K562 (cell line): ENCODE data around the gene PRF1. TPM values are rescaled to one million over a fixed set of nuclear protein-coding genes. Genes with fewer than 3 reads are reported as not detected.
A peak's percentile ranks its signal among the peaks of the same experiment; 100 is the strongest.
"Not testable (repeated sequence)": the region's sequence is repeated elsewhere in the genome, so short reads cannot be mapped to it uniquely, and the experiment has no call there.

ENCODE experiments used
- ATAC-seq: fragments of 200-7000 bp; cut with Tn5 transposase; 3 replicates; pipeline ENCODE4 v1.9.1; 2020; ENCODE audit warnings: moderate library complexity
- BruUV-seq: library from RNA; stranded (reverse); fragments of 400-500 nt; replicated peaks from 2 replicates; lab custom pipeline; 2021; lab: Mats Ljungman, UMichigan
- CTCF ChIA-PET: fragments of 300-600 bp; formaldehyde crosslinking; extraction: SDS; loops from one replicate; lab custom pipeline; 2021; ENCODE audit warnings: low intra/inter-chr PET ratio; lab: Yijun Ruan, JAX
- POLR2A ChIA-PET: fragments of 300-600, 350-650 bp; sonication (Branson Sonifier 250); formaldehyde crosslinking; extraction: SDS; loops from one replicate; lab custom pipeline; 2021; ENCODE audit warnings: antibody characterized with exemption, inconsistent platforms; lab: Yijun Ruan, JAX
- DNase-seq, 4 experiments: peaks; one replicate each; pipeline versions ENCODE4 v3.0.0 to v3.0.0-alpha.2; 2011 to 2018; ENCODE audit warnings: low spot score in 3 of 4, mixed read lengths in 3 of 4; ENCODE audit errors: extremely low read depth in 1 of 4
- FAIRE-seq: peaks from 2 replicates; lab custom pipeline; 2011; peaks lifted over from hg19 to GRCh38; lab: Jason Lieb, UNC
- H2AFZ ChIP-seq: 2 replicates; pipeline ENCODE4 v1.6.0; 2011; ENCODE audit warnings: low read depth, low read length, control low read depth, inconsistent platforms
- H3K27ac ChIP-seq: fragments of 200-600 bp; 3 replicates; pipeline ENCODE4 v1.8.0; 2011; ENCODE audit warnings: low read depth, mild to moderate bottlenecking, control low read depth, inconsistent platforms, low read length, moderate library complexity, mixed read lengths; ENCODE audit errors: extremely low read depth
- H3K27me3 ChIP-seq, 2 experiments: fragments of 300-600 bp in 1 of 2; 2 replicates in 1 of 2; 3 replicates in 1 of 2; pipeline versions ENCODE4 v1.6.0 to v1.8.0; 2011; ENCODE audit warnings: inconsistent platforms in 2 of 2, low read length in 2 of 2, mild to moderate bottlenecking in 1 of 2, mixed read lengths in 1 of 2, moderate library complexity in 1 of 2; ENCODE audit not compliant: control insufficient read depth in 2 of 2, insufficient read depth in 2 of 2
- H3K36me3 ChIP-seq: fragments of 300-600 bp; 3 replicates; pipeline ENCODE4 v1.8.0; 2011; ENCODE audit warnings: mild to moderate bottlenecking, low read length, inconsistent platforms; ENCODE audit not compliant: control insufficient read depth, insufficient read depth
- H3K4me1 ChIP-seq, 2 experiments: fragments of 200-600 bp in 1 of 2; replicated peaks in 1 of 2; 2 replicates in 1 of 2; 3 replicates in 1 of 2; pipeline versions ENCODE4 v1.5.1 to v1.8.0; 2011; ENCODE audit warnings: inconsistent platforms in 2 of 2, low read length in 2 of 2, mild to moderate bottlenecking in 1 of 2, mixed read lengths in 1 of 2, moderate library complexity in 1 of 2; ENCODE audit not compliant: control insufficient read depth in 2 of 2, insufficient read depth in 2 of 2
- H3K4me2 ChIP-seq: 2 replicates; pipeline ENCODE4 v1.6.1; 2011; ENCODE audit warnings: low read length, control low read depth, inconsistent platforms, mixed read lengths; ENCODE audit not compliant: insufficient read depth
- H3K4me3 ChIP-seq: fragments of 200-600 bp; sonication (generic), shearing (Covaris generic); 2 replicates; pipeline ENCODE4 v1.5.1; 2016; ENCODE audit warnings: control low read depth, inconsistent platforms
- H3K79me2 ChIP-seq: fragments of 200-600 bp; 3 replicates; pipeline ENCODE4 v1.8.0; 2011; ENCODE audit warnings: low read length, inconsistent platforms; ENCODE audit not compliant: control insufficient read depth, insufficient read depth
- H3K9ac ChIP-seq, 2 experiments: 2 replicates each; pipeline versions ENCODE4 v1.6.0 to v1.6.1; 2011; ENCODE audit warnings: low read depth in 2 of 2, low read length in 2 of 2, control low read depth in 1 of 2, inconsistent platforms in 1 of 2, mild to moderate bottlenecking in 1 of 2, mixed read lengths in 1 of 2; ENCODE audit not compliant: insufficient read depth in 1 of 2
- H3K9me1 ChIP-seq: one replicate; pipeline ENCODE4 v1.6.0; 2011; ENCODE audit warnings: inconsistent platforms, mild to moderate bottlenecking, low read length, moderate library complexity; ENCODE audit not compliant: control insufficient read depth, insufficient read depth
- H3K9me3 ChIP-seq: replicated peaks from 2 replicates; pipeline ENCODE4 v1.5.1; 2011; ENCODE audit warnings: low read depth, low read length, inconsistent platforms; ENCODE audit not compliant: control insufficient read depth, insufficient read depth
- H4K20me1 ChIP-seq: replicated peaks from 2 replicates; pipeline ENCODE4 v1.6.1; 2011; ENCODE audit warnings: low read length, inconsistent platforms, mixed read lengths; ENCODE audit not compliant: control insufficient read depth, insufficient read depth
- ARID1B ChIP-seq: fragments of 450-650 bp; IDR thresholded peaks from 2 replicates; pipeline ENCODE4 v1.6.1; 2016; ENCODE audit warnings: antibody characterized with exemption, mild to moderate bottlenecking, inconsistent platforms
- BCOR ChIP-seq: fragments of 450-650 bp; IDR thresholded peaks from 2 replicates; pipeline ENCODE4 v1.6.1; 2016
- CBFA2T2 ChIP-seq: fragments of 450-650 bp; conservative IDR thresholded peaks from 2 replicates; pipeline ENCODE4 v1.6.1; 2017; ENCODE audit warnings: mild to moderate bottlenecking
- CBFA2T3 ChIP-seq: fragments of 450-650 bp; IDR thresholded peaks from 2 replicates; pipeline ENCODE4 v1.6.1; 2017
- CHD2 ChIP-seq: IDR thresholded peaks from 2 replicates; pipeline ENCODE4 v1.6.1; 2011; ENCODE audit warnings: low read depth, low read length
- DNMT1 ChIP-seq: fragments of 450-650 bp; IDR thresholded peaks from 2 replicates; pipeline ENCODE4 v1.6.1; 2016; ENCODE audit warnings: antibody characterized with exemption, mild to moderate bottlenecking
- DPF2 ChIP-seq: fragments of 450-650 bp; IDR thresholded peaks from 2 replicates; pipeline ENCODE4 v1.6.1; 2016
- FOSL1 ChIP-seq: fragments of 200-800 bp; sonication (Bioruptor generic); conservative IDR thresholded peaks from 2 replicates; pipeline ENCODE4 v1.6.1; 2016; ENCODE audit warnings: missing genetic modification characterization, missing compliant biosample characterization
- HDAC8 ChIP-seq: fragments of 450-650 bp; IDR thresholded peaks from 2 replicates; pipeline ENCODE4 v1.6.1; 2016; ENCODE audit warnings: mild to moderate bottlenecking, missing genetic modification characterization, moderate library complexity, missing compliant biosample characterization
- HMGN3 ChIP-seq: IDR thresholded peaks from 2 replicates; pipeline ENCODE4 v1.6.1; 2011; ENCODE audit warnings: borderline replicate concordance, low read depth, mild to moderate bottlenecking, mixed read lengths, low read length; ENCODE audit not compliant: insufficient read length; ENCODE audit errors: extremely low read depth
- KDM1A ChIP-seq, 2 experiments: fragments of 450-650 bp; IDR thresholded peaks; 2 replicates each; pipeline ENCODE4 v1.6.1; 2016; ENCODE audit warnings: mild to moderate bottlenecking in 2 of 2
- LARP7 ChIP-seq: fragments of 450-650 bp; IDR thresholded peaks from 2 replicates; pipeline ENCODE4 v1.6.1; 2016
- MNT ChIP-seq, 2 experiments: fragments of 450-650 bp; conservative IDR thresholded peaks; 2 replicates each; pipeline ENCODE4 v1.6.1; 2017; ENCODE audit warnings: mild to moderate bottlenecking in 2 of 2, moderate library complexity in 2 of 2
- MTA2 ChIP-seq: fragments of 450-650 bp; IDR thresholded peaks from 2 replicates; pipeline ENCODE4 v1.6.1; 2016; ENCODE audit warnings: low read depth
- NBN ChIP-seq: fragments of 450-650 bp; IDR thresholded peaks from 2 replicates; pipeline ENCODE4 v1.6.1; 2016; ENCODE audit warnings: low read depth, mild to moderate bottlenecking
- PTTG1 ChIP-seq: fragments of 450-650 bp; IDR thresholded peaks from 2 replicates; pipeline ENCODE4 v1.6.1; 2016; ENCODE audit warnings: low read depth, mild to moderate bottlenecking, missing genetic modification characterization, missing compliant biosample characterization
- SMARCA4 ChIP-seq: fragments of 450-650 bp; IDR thresholded peaks from 2 replicates; pipeline ENCODE4 v1.6.1; 2016
- SMARCE1 ChIP-seq: fragments of 450-650 bp; IDR thresholded peaks from 2 replicates; pipeline ENCODE4 v1.7.1; 2016; ENCODE audit warnings: mild to moderate bottlenecking
- TAL1 ChIP-seq: fragments of 450-650 bp; IDR thresholded peaks from 2 replicates; pipeline ENCODE4 v1.6.1; 2016; ENCODE audit warnings: mild to moderate bottlenecking
- TFAM ChIP-seq: fragments of 250-450 bp; sonication (Bioruptor Pico); conservative IDR thresholded peaks from 2 replicates; pipeline ENCODE4 v1.5.0; 2021; ENCODE audit warnings: mild to moderate bottlenecking, moderate library complexity
- TRIM24 ChIP-seq, 2 experiments: fragments of 450-650 bp; IDR thresholded peaks; 2 replicates each; pipeline ENCODE4 v1.6.1; 2016
- ZEB2 ChIP-seq: fragments of 450-650 bp; IDR thresholded peaks from 2 replicates; pipeline ENCODE4 v1.6.1; 2016
- ZNF316 ChIP-seq: fragments of 450-650 bp; IDR thresholded peaks from 2 replicates; pipeline ENCODE4 v1.6.1; 2016
- ZNF347 ChIP-seq: fragments of 450-650 bp; formaldehyde crosslinking; IDR thresholded peaks from 2 replicates; pipeline ENCODE4 v1.4.0; 2020; ENCODE audit warnings: low read depth, mild to moderate bottlenecking, moderate library complexity
- ZNF511 ChIP-seq: sonication (generic); formaldehyde crosslinking; IDR thresholded peaks from 2 replicates; pipeline ENCODE4 v1.8.0; 2022; ENCODE audit warnings: mild to moderate bottlenecking, missing genetic modification reagents
- ZNF644 ChIP-seq: fragments of 200-800 bp; sonication (Bioruptor generic); IDR thresholded peaks from 2 replicates; pipeline ENCODE4 v1.6.1; 2016; ENCODE audit warnings: low read depth, missing genetic modification characterization, missing compliant biosample characterization
- WGBS: fragments of 100-300 bp; shearing (Covaris generic); methylation state at CpG from one replicate; pipeline ENCODE4 v1.1.6; 2016; ENCODE audit warnings: low coverage, mixed read lengths; ENCODE audit not compliant: insufficient coverage; ENCODE audit errors: missing lambda C conversion rate; 5-methylcytosine and 5-hydroxymethylcytosine counted together
- in situ Hi-C: fragments of 300-500 bp; cut with MboI; formaldehyde crosslinking; loops from 4 replicates; pipeline ENCODE4 v1.15.0; 2018; ENCODE audit warnings: inconsistent platforms, mixed read lengths
- intact Hi-C: fragments of 100-400 bp; cut with micrococcal nuclease; formaldehyde crosslinking; loops from 2 replicates; pipeline ENCODE4 v1.14.2; 2022
- polyA plus RNA-seq, 8 experiments: library from polyadenylated mRNA; depleted of rRNA in 4 of 8; stranded (reverse) in 5 of 8; unstranded in 3 of 8; fragments of >200 nt; fragmentation: Nextera tagmentation in 2 of 8; fragmentation: Illumina TruSeq in 1 of 8; extraction: Ambion mirVana in 2 of 8; extraction: Trizol in 1 of 8; gene quantifications; 2 replicates each; pipeline versions ENCODE4 v1.2.1 to v1.2.3, GENCODE V29; 2011 to 2014; ENCODE audit warnings: inconsistent platforms in 1 of 8, missing spikeins in 1 of 8
- total RNA-seq, 7 experiments: library from RNA; depleted of rRNA in 6 of 7; stranded (reverse); fragments of >200 nt in 6 of 7; fragmentation: Illumina TruSeq in 2 of 7; extraction: Trizol in 2 of 7; gene quantifications; 2 replicates each; pipeline versions ENCODE4 v1.2.1 to v1.2.3, GENCODE V29; 2011 to 2021; ENCODE audit warnings: low replicate concordance in 1 of 7

PRF1 gene
- total and polyA plus RNA-seq, 9 of the 15 experiments (the other 6 are each of a cell fraction or from before 2014, with no cell fraction given) = 3.8 to 8.6 (median 6.3) TPM

GRCh38 chr10:70634011-70634410 is 31.5 kb upstream of the PRF1 start (continued):
- peak; percentile 43; the same call in 1 of the 2 replicates for TF ChIP-seq ZNF511 (CRISPR knock-in tag)
- no peak for TF ChIP-seq ZEB2
- TF ChIP-seq DPF2 = 0 out of 2 replicates have a peak, but pooled peaks have one; percentile 21
- no peak for TF ChIP-seq CHD2
- TF ChIP-seq FOSL1 (tag) = peak; percentile 67
- no peak for TF ChIP-seq ZNF644 (tag)
- TF ChIP-seq HMGN3 = no peak
- TF ChIP-seq PTTG1 (tag) = no peak
- TF ChIP-seq TFAM (CRISPR knock-in tag) = no peak
- TF ChIP-seq HDAC8 = no peak
- TF ChIP-seq ZNF347 (CRISPR knock-in tag) = no peak

GRCh38 chr10:70631735-70632134 is 29.2 kb upstream of the PRF1 start:
- H3K27ac ChIP-seq, H3K79me2 ChIP-seq, H4K20me1 ChIP-seq, H3K4me2 ChIP-seq, H3K27me3 ChIP-seq, CTCF ChIA-PET, ATAC-seq, H3K9me1 ChIP-seq, H3K9ac ChIP-seq, H3K4me3 ChIP-seq, FAIRE-seq, intact Hi-C loops, H2AFZ ChIP-seq, H3K36me3 ChIP-seq, in situ Hi-C loops, DNase-seq, BruUV-seq: not testable (repeated sequence)
- peaks cover 6 to 11% of the 10 kb centered on the region in 2 experiments; a peak in 4 of 5 replicates for H3K4me1 ChIP-seq
- POLR2A ChIA-PET = interaction anchor here (0.8 kb wide), 1 partner anchor 87 kb away, joined by 3 read pairs; no protein-coding TSS in a partner anchor
- WGBS = 22% methylated on average over 1 of the region's 6 CpGs
- peaks cover 11% of the 10 kb centered on the region for H3K9me3 ChIP-seq
- TF ChIP-seq SMARCA4 (peak; percentile 77), KDM1A (IDR thresholded peaks at IDR 0.05) (peak; percentile 61 to 62; a peak in 3 of 4 replicates), CBFA2T3 (peak; percentile 80), TRIM24 (IDR thresholded peaks at IDR 0.05) (peak; percentile 40 to 46; a peak in 2 of 4 replicates), NBN (0 out of 2 replicates have a peak, but pooled peaks have one; percentile 27), LARP7 (0 out of 2 replicates have a peak, but pooled peaks have one; percentile 62), CBFA2T2 (peak; percentile 59), ZNF316 (peak; percentile 21; the same call in 1 of the 2 replicates), MTA2 (0 out of 2 replicates have a peak, but pooled peaks have one; percentile 9), DNMT1 (peak; percentile 43; the same call in 1 of the 2 replicates), DPF2 (peak; percentile 81), MNT (conservative IDR thresholded peaks at IDR 0.05) (0 out of 4 replicates have a peak, but pooled peaks of 1 of the 2 experiments have one; percentile 46), TAL1 (peak; percentile 43; the same call in 1 of the 2 replicates), SMARCE1 (peak; percentile 70; the same call in 1 of the 2 replicates), BCOR (peak; percentile 12; the same call in 1 of the 2 replicates), ARID1B (peak; percentile 68)
